Duodenal mucosa (tissue), 2 donors: ENCODE measurements around the gene ARHGEF10L.
"Not testable (repeated sequence)": the region's sequence is repeated elsewhere in the genome, so short reads cannot be mapped to it uniquely, and the experiment has no call there.

Source experiments
- H3K27ac ChIP-seq: one replicate; pipeline ENCODE4 v1.7.0; 2013; ENCODE audit warnings: low read depth, low read length
- H3K27me3 ChIP-seq, 2 donors: one replicate each; pipeline ENCODE4 v1.7.0; 2013; ENCODE audit warnings: low read length in 2 of 2, control low read depth in 1 of 2; ENCODE audit not compliant: insufficient read depth in 2 of 2, control insufficient read depth in 1 of 2
- H3K36me3 ChIP-seq, 2 donors: one replicate each; pipeline ENCODE4 v1.7.0; 2013; ENCODE audit warnings: low read length in 2 of 2, control low read depth in 1 of 2; ENCODE audit not compliant: insufficient read depth in 2 of 2, control insufficient read depth in 1 of 2
- H3K4me1 ChIP-seq, 2 donors: one replicate each; pipeline ENCODE4 v1.7.0; 2013; ENCODE audit warnings: low read length in 2 of 2, control low read depth in 1 of 2; ENCODE audit not compliant: insufficient read depth in 2 of 2, control insufficient read depth in 1 of 2
- H3K4me3 ChIP-seq, 2 donors: one replicate each; pipeline ENCODE4 v1.7.0; 2013; ENCODE audit warnings: low read length in 2 of 2, low read depth in 1 of 2
- H3K9ac ChIP-seq, 2 donors: one replicate each; pipeline ENCODE4 v1.7.0; 2013; ENCODE audit warnings: low read length in 2 of 2, low read depth in 1 of 2
- H3K9me3 ChIP-seq, 2 donors: one replicate each; pipeline ENCODE4 v1.7.0; 2013; ENCODE audit warnings: low read length in 2 of 2, control low read depth in 1 of 2; ENCODE audit not compliant: control insufficient read depth in 1 of 2

Gene ARHGEF10L

DNA sequence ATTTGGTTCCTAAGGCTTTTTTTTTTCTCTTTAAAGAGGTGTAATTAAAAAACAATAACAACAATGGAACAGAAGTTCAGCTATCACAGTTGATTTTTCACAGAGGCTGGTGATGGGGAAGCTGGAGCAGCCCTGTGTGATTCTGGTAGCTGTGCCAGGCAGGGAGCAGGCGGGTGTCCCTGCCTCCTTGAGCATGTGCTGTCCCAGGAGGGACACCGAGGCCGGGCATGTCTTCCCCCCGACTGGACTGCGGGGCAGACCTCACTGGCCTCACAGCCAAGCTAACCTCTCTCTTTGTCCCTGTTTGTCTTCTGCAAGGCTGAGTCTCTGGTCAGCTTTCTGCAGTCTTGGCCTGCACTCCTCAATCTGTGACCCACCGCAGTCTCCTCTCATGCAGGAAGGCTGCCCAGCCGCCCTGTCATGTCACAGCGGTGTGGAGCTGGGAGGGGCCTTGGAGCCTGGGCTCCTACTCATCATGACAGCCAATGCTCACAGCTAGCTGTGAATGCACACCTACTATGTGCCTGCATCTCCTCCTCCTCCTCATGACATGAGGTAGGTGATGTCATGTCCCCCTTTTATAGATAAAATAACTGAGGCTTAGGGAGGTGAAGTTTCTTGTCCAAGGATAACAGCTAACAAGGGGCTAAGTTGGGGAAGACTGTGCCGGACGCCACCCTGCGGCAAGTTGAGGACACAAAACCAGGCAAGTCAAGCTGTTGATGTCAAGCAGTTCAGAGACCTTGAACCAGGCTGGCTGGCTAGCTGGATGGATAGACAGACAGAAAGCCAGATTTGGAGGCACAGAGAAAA, 205.4 kb downstream of the ARHGEF10L start:
- Histone ChIP-seq H3K27me3 (peaks cover 5 to 6% of the 10 kb centered on the region in 2 donors), H3K9me3 (no peaks in the 10 kb centered on the region), H3K27ac (no peak overlapping the region), H3K36me3 (no peaks in the 10 kb centered on the region), H3K4me3 (no peak overlapping the region), H3K4me1 (no peaks in the 10 kb centered on the region), H3K9ac (no peak overlapping the region)

DNA sequence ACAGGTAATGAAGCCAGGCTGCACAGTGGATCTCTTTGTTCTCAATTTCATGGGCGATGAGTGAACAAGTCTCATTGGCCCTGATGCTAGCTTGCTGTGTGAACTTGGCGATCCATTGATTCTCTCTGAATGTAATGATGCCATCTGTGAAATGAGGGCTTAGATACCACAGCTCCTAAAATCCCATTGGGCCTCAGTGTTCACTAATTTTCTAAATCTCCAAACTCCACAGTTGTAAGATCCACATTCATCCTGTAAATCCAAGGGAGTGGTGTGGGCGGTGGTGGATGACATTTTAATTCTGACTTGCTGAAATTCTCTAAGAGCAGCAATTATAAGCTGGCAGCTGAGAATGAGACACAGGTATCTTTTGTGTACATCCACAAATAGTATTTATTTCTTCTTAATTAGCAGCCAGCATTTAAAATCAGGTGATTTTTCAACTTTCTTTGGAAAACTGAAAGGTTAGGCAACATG, 206.0 kb downstream of the ARHGEF10L start:
- Histone ChIP-seq H3K9ac (no peak overlapping the region), H3K27me3 (peaks cover 4 to 5% of the 10 kb centered on the region in 2 donors), H3K4me3 (no peak overlapping the region), H3K4me1 (no peaks in the 10 kb centered on the region), H3K9me3 (no peaks in the 10 kb centered on the region), H3K36me3 (no peaks in the 10 kb centered on the region), H3K27ac (no peak overlapping the region)

DNA sequence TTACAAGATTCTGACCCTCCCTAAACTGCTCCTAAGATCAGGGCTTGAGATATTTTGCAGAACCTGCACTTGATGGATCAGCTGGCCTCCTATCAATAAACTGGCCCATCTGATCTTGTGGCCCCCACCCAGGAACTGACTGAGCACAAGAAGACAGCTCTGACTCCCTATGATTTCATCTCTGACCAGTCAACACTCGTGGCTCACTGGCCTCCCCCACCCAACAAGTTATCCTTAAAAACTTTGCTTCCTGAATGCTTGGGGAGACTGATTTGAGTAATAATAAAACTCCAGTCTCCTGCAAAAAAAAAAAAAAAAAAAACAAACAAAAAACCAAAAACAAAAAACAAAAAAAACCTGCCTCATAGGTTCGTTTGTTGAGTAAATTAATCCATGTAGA, 206.8 kb downstream of the ARHGEF10L start:
- H3K4me1 ChIP-seq, H3K36me3 ChIP-seq, H3K4me3 ChIP-seq, H3K9me3 ChIP-seq, H3K27ac ChIP-seq, H3K9ac ChIP-seq, H3K27me3 ChIP-seq: not testable (repeated sequence)

DNA sequence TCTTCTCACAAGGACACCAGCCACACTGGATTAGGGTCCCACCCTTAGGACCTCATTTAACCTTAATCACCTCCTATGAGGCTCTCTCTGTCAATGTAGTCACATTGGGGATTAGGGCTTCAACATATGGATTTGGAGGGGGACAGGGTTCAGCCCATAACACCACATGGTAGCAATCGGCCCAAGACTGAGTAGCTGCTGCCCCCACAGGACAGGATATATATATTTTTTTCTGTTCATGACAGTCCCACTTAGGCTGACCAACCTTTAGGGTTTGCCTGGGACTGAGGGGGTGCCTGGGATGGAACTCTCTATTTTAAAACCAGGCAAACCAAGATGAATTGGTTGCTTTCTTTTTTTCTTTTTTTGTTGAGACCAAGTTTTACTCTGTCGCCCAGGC, 207.4 kb downstream of the ARHGEF10L start:
- no peak overlapping the region for H3K9ac ChIP-seq
- H3K27me3 ChIP-seq: peaks cover 4 to 5% of the 10 kb centered on the region in 2 donors
- no peaks in the 10 kb centered on the region for H3K36me3 ChIP-seq
- H3K4me3 ChIP-seq: no peak overlapping the region
- H3K9me3 ChIP-seq: no peaks in the 10 kb centered on the region
- H3K27ac ChIP-seq: no peak overlapping the region
- no peaks in the 10 kb centered on the region for H3K4me1 ChIP-seq
